Transverse colon (tissue), 4 donors: ENCODE measurements around the gene GPER1. TPM values are rescaled to one million over a fixed set of nuclear protein-coding genes. Genes with fewer than 3 reads are reported as not detected.

Source experiments
- DNase-seq: peaks from one replicate; pipeline ENCODE4 v3.0.0-alpha.2; 2019
- H3K27ac ChIP-seq, 4 donors: fragments of 200-600 bp; sonication (generic); 2 replicates each; pipeline ENCODE4 v1.5.1; 2016 to 2018; ENCODE audit warnings: inconsistent platforms in 4 of 4
- H3K27me3 ChIP-seq: fragments of 200-600 bp; sonication (generic); 2 replicates; pipeline ENCODE4 v1.5.1; 2017; ENCODE audit warnings: inconsistent platforms
- H3K36me3 ChIP-seq, 4 donors: fragments of 200-600 bp; sonication (generic); 2 replicates each; pipeline ENCODE4 v1.5.1; 2017 to 2019; ENCODE audit warnings: inconsistent platforms in 4 of 4
- H3K4me1 ChIP-seq, 4 donors: fragments of 200-600 bp; sonication (generic); 2 replicates each; pipeline ENCODE4 v1.5.1; 2017 to 2020; ENCODE audit warnings: inconsistent platforms in 4 of 4
- H3K4me3 ChIP-seq, 4 donors: fragments of 200-600 bp; sonication (generic); 1 replicate in 1 of 4; 2 replicates in 3 of 4; pipeline versions ENCODE4 v1.5.1 to v1.6.1; 2017 to 2019; ENCODE audit warnings: inconsistent platforms in 4 of 4
- H3K9me3 ChIP-seq, 2 donors: fragments of 200-600 bp; sonication (generic); 2 replicates each; pipeline ENCODE4 v1.5.1; 2017 to 2019; ENCODE audit warnings: inconsistent platforms in 2 of 2
- EP300 ChIP-seq: sonication (generic); formaldehyde crosslinking; IDR thresholded peaks from one replicate; pipeline ENCODE4 v1.6.1; 2017; ENCODE audit warnings: antibody characterized with exemption, low read depth
- POLR2A ChIP-seq: fragments of 450-650 bp; IDR thresholded peaks from one replicate; pipeline ENCODE4 v1.6.1; 2016; ENCODE audit warnings: antibody characterized with exemption, mild to moderate bottlenecking, moderate library complexity
- POLR2AphosphoS5 ChIP-seq, 3 donors: sonication (generic); formaldehyde crosslinking; IDR thresholded peaks; one replicate each; pipeline ENCODE4 v1.6.1; 2016; ENCODE audit warnings: antibody characterized with exemption in 3 of 3
- WGBS, 2 donors: methylation state at CpG; one replicate each; pipeline ENCODE4 v1.1.5; 2018; ENCODE audit warnings: low coverage in 1 of 2; 5-methylcytosine and 5-hydroxymethylcytosine counted together
- in situ Hi-C, 4 donors: fragments of 200-750 bp; cut with MboI; loops; one replicate each; pipeline versions ENCODE4 v1.15.0 to v1.15.1; 2017; ENCODE audit warnings: low sequenced_read_pairs in 3 of 4, low pct_ligation_motif_present in 1 of 4, low pct_unique_long_range_greater_than_20kb in 1 of 4
- intact Hi-C: fragments of 100-400 bp; cut with DNase I; formaldehyde crosslinking; loops from one replicate; pipeline ENCODE4 v1.15.1; 2023; ENCODE audit warnings: low total_unique reads
- total RNA-seq, 4 donors: library from RNA; depleted of rRNA; stranded (reverse); fragments of >200 nt; gene quantifications; one replicate each; pipeline ENCODE4 v1.1.0, GENCODE V29; 2016
- TF ChIP-seq, protein P1 (sequence below), 5 experiments: fragments of 200-600 bp in 3 of 5; fragments of 450-650 bp in 2 of 5; sonication (generic) in 3 of 5; IDR thresholded peaks; 1 replicate in 2 of 5; 2 replicates in 3 of 5; pipeline ENCODE4 v1.5.1; 2016 to 2017; ENCODE audit warnings: antibody characterized with exemption in 5 of 5, inconsistent platforms in 3 of 5, mild to moderate bottlenecking in 2 of 5, moderate library complexity in 1 of 5

The GPER1 gene
- total RNA-seq, 4 donors from 2014 or later, result 2.2 to 33.7 (median 11.7) TPM

DNA sequence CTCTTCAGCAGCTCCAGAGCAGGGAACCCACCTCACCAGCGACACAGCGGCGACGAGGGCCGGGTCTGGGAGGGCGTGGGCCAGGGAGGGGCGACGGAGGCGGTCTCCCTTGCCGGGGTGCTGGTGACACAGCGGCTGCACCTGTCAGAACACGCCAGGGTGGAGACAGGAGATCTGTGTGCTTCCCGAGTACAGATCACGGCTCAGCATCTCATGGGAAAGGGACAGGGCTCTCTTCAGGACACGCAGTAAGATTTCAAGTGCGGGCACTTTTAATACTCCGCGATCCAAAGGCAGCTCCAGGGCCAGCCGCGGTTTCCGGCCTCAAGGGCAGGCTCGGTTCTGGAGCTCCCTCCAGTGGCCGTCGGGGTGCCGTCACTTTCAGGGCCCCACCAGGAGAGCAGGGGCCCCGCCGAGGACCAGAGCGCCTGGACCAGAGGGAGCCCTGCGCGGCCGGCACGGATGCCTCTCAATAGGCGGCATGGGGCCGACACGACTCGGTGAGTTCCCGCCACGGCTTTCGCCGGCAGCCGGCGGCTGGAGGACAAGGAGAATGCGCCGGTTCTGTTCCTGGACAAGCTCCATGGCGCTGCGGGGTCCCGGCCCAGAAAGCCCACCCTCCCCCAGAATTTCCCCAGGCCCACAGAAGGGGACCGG lies 22.2 kb upstream of the GPER1 start:
- no peaks in the 10 kb centered on the region for H3K27me3 ChIP-seq
- TF ChIP-seq, protein P1, sequence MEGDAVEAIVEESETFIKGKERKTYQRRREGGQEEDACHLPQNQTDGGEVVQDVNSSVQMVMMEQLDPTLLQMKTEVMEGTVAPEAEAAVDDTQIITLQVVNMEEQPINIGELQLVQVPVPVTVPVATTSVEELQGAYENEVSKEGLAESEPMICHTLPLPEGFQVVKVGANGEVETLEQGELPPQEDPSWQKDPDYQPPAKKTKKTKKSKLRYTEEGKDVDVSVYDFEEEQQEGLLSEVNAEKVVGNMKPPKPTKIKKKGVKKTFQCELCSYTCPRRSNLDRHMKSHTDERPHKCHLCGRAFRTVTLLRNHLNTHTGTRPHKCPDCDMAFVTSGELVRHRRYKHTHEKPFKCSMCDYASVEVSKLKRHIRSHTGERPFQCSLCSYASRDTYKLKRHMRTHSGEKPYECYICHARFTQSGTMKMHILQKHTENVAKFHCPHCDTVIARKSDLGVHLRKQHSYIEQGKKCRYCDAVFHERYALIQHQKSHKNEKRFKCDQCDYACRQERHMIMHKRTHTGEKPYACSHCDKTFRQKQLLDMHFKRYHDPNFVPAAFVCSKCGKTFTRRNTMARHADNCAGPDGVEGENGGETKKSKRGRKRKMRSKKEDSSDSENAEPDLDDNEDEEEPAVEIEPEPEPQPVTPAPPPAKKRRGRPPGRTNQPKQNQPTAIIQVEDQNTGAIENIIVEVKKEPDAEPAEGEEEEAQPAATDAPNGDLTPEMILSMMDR (IDR thresholded peaks at IDR 0.05), result peak; percentile 89 to 97 (median 95)
- TF ChIP-seq POLR2AphosphoS5 (IDR thresholded peaks at IDR 0.05), result no peak
- no peak overlapping the region for H3K27ac ChIP-seq
- H3K9me3 ChIP-seq, result no peaks in the 10 kb centered on the region
- WGBS, 2 donors, result 13% methylated on average over 36 of the region's 48 CpGs; no CpG with 5 or more reads in 1 of the 2 donors
- DNase-seq, result peak; percentile 88
- peaks cover 9 to 11% (median 9%) of the 10 kb centered on the region in 4 donors for H3K4me1 ChIP-seq
- intact Hi-C loops, result loop anchor here (1.0 kb wide), 1 partner anchor 72 kb away; no protein-coding TSS in a partner anchor
- in situ Hi-C loops, result loop anchor here in 2 of 4 donors (10.0 kb wide), 1 partner anchor 71 kb away; no protein-coding TSS in a partner anchor
- H3K4me3 ChIP-seq, result peak overlapping the region in 2 of 4 donors; percentile 6 to 21
- H3K36me3 ChIP-seq, result no peaks in the 10 kb centered on the region

DNA sequence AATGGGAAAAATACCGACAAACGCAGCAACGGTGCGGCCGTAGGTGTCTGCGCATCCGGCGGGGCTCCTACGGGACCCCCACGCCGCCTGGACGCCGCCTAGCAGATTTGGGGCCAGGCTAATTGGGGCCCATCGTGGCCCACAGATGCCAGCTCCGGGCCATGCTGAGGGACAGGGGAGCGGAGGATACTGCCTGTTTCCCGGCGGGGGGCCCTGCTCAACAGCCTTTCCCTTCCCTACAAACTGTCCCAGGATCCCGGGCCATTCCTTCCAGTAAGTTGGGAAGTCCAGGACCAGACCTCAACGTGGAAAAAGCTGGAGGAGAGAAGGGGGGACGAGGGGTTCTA lies 21.7 kb upstream of the GPER1 start:
- no peak for DNase-seq
- Histone ChIP-seq H3K4me3 (no peak overlapping the region), H3K9me3 (no peaks in the 10 kb centered on the region), H3K36me3 (no peaks in the 10 kb centered on the region), H3K27me3 (no peaks in the 10 kb centered on the region), H3K4me1 (peaks cover 9 to 10% (median 9%) of the 10 kb centered on the region in 4 donors), H3K27ac (no peak overlapping the region)
- in situ Hi-C loops (loop anchor here in 2 of 4 donors (10.0 kb wide), 1 partner anchor 71 kb away; no protein-coding TSS in a partner anchor), intact Hi-C loops (no loop called here)
- WGBS, 2 donors, result 84% methylated on average over 18 of the region's 21 CpGs; no CpG with 5 or more reads in 1 of the 2 donors
- TF ChIP-seq, protein P1 (IDR thresholded peaks at IDR 0.05), result no peak
- TF ChIP-seq POLR2AphosphoS5 (IDR thresholded peaks at IDR 0.05) (no peak), EP300 (no peak), POLR2A (no peak)

GRCh38 chr7:1068013-1068412 lies 19.9 kb upstream of the GPER1 start:
- no peak overlapping the region for H3K27ac ChIP-seq
- no peak for DNase-seq
- in situ Hi-C loops, result loop anchor here in 2 of 4 donors (10.0 kb wide), 1 partner anchor 73 kb away; no protein-coding TSS in a partner anchor
- H3K27me3 ChIP-seq, result no peaks in the 10 kb centered on the region
- H3K9me3 ChIP-seq, result no peaks in the 10 kb centered on the region
- WGBS, 2 donors, result 90% methylated on average over 4 of the region's 14 CpGs; no CpG with 5 or more reads in 1 of the 2 donors
- TF ChIP-seq EP300, result no peak
- no peak for TF ChIP-seq POLR2AphosphoS5 (IDR thresholded peaks at IDR 0.05)
- TF ChIP-seq POLR2A, result no peak
- TF ChIP-seq, protein P1 (IDR thresholded peaks at IDR 0.05), result no peak
- H3K4me3 ChIP-seq, result no peak overlapping the region
- H3K36me3 ChIP-seq, result no peaks in the 10 kb centered on the region
- intact Hi-C loops, result no loop called here
- H3K4me1 ChIP-seq, result peaks cover 9 to 10% (median 9%) of the 10 kb centered on the region in 4 donors

GRCh38 chr7:1068619-1069018 lies 19.3 kb upstream of the GPER1 start:
- no peaks in the 10 kb centered on the region for H3K36me3 ChIP-seq
- no peak for DNase-seq
- no peak overlapping the region for H3K4me3 ChIP-seq
- no peaks in the 10 kb centered on the region for H3K9me3 ChIP-seq
- in situ Hi-C loops, result loop anchor here in 2 of 4 donors (10.0 kb wide), 1 partner anchor 74 kb away; no protein-coding TSS in a partner anchor
- intact Hi-C loops, result no loop called here
- no peak overlapping the region for H3K27ac ChIP-seq
- peaks cover 9 to 10% (median 9%) of the 10 kb centered on the region in 4 donors for H3K4me1 ChIP-seq
- H3K27me3 ChIP-seq, result no peaks in the 10 kb centered on the region
- TF ChIP-seq POLR2A, result no peak
- TF ChIP-seq POLR2AphosphoS5 (IDR thresholded peaks at IDR 0.05), result no peak
- no peak for TF ChIP-seq EP300
- TF ChIP-seq, protein P1 (IDR thresholded peaks at IDR 0.05), result no peak
- 80 to 87% methylated on average over 3 to 11 of the region's 11 CpGs for WGBS, 2 donors
